Neural progenitor cell (in vitro differentiated cells): ENCODE results near the gene OSBP. TPM values are rescaled to one million over a fixed set of nuclear protein-coding genes. Genes with fewer than 3 reads are reported as not detected.

ENCODE experiments used
- DNase-seq: peaks from one replicate; pipeline ENCODE4 v3.0.0-alpha.2; 2016; ENCODE audit warnings: low spot score
- H2AFZ ChIP-seq: fragments of 200-600 bp; sonication (generic); replicated peaks from 2 replicates; pipeline ENCODE4 v1.6.1; 2016; ENCODE audit warnings: antibody characterized with exemption
- H3F3A ChIP-seq: fragments of 200-600 bp; sonication (generic); 2 replicates; pipeline ENCODE4 v1.6.1; 2016; ENCODE audit warnings: antibody characterized with exemption, low read depth
- H3K27ac ChIP-seq: fragments of 200-600 bp; sonication (generic); 2 replicates; pipeline ENCODE4 v1.5.1; 2016; ENCODE audit warnings: mild to moderate bottlenecking
- H3K27me3 ChIP-seq: fragments of 200-600 bp; sonication (generic); 2 replicates; pipeline ENCODE4 v1.6.1; 2016; ENCODE audit warnings: mild to moderate bottlenecking, moderate library complexity
- H3K36me3 ChIP-seq: fragments of 200-600 bp; sonication (generic); 2 replicates; pipeline ENCODE4 v1.5.1; 2016
- H3K4me1 ChIP-seq: fragments of 200-600 bp; sonication (generic); 2 replicates; pipeline ENCODE4 v1.6.1; 2016; ENCODE audit warnings: mixed run types
- H3K4me2 ChIP-seq: fragments of 200-600 bp; sonication (generic); 2 replicates; pipeline ENCODE4 v1.6.1; 2016
- H3K4me3 ChIP-seq: fragments of 200-600 bp; sonication (generic); 2 replicates; pipeline ENCODE4 v1.5.1; 2016
- H3K79me2 ChIP-seq: fragments of 200-600 bp; sonication (generic); 2 replicates; pipeline ENCODE4 v1.6.1; 2016; ENCODE audit warnings: low read depth
- H3K9ac ChIP-seq: fragments of 200-600 bp; sonication (generic); 2 replicates; pipeline ENCODE4 v1.6.1; 2016
- H3K9me3 ChIP-seq: fragments of 200-600 bp; sonication (generic); 2 replicates; pipeline ENCODE4 v1.5.1; 2016; ENCODE audit warnings: low read depth
- H4K20me1 ChIP-seq: fragments of 200-600 bp; sonication (generic); 2 replicates; pipeline ENCODE4 v1.6.1; 2016; ENCODE audit warnings: low read depth
- H3K27ac Mint-ChIP-seq: 3 replicates; pipeline ENCODE4 v1.8.0; 2021; ENCODE audit warnings: mixed read lengths
- H3K27me3 Mint-ChIP-seq: 2 replicates; pipeline ENCODE4 v1.8.0; 2022; ENCODE audit warnings: low read depth, mild to moderate bottlenecking, inconsistent platforms, moderate library complexity, mixed read lengths; ENCODE audit not compliant: insufficient read depth
- H3K36me3 Mint-ChIP-seq: 3 replicates; pipeline ENCODE4 v1.8.0; 2021; ENCODE audit warnings: mixed read lengths
- H3K4me1 Mint-ChIP-seq: 3 replicates; pipeline ENCODE4 v1.8.0; 2021; ENCODE audit warnings: mixed read lengths
- H3K4me3 Mint-ChIP-seq: 3 replicates; pipeline ENCODE4 v1.8.0; 2021; ENCODE audit warnings: mild to moderate bottlenecking, moderate library complexity, mixed read lengths
- H3K9me3 Mint-ChIP-seq: 3 replicates; pipeline ENCODE4 v1.8.0; 2020; ENCODE audit warnings: mixed read lengths
- EZH2 ChIP-seq: fragments of 200-600 bp; sonication (generic); IDR thresholded peaks from 2 replicates; pipeline ENCODE4 v1.6.1; 2017; ENCODE audit warnings: antibody characterized with exemption, mild to moderate bottlenecking, moderate library complexity
- EZH2phosphoT487 ChIP-seq: fragments of 200-600 bp; sonication (generic); IDR thresholded peaks from 2 replicates; pipeline ENCODE4 v1.6.1; 2017; ENCODE audit warnings: antibody characterized with exemption
- total RNA-seq: library from RNA; depleted of rRNA; stranded (reverse); fragments of >200 nt; gene quantifications from 2 replicates; pipeline ENCODE4 v1.2.3, GENCODE V29; 2015; ENCODE audit warnings: low replicate concordance
- TF ChIP-seq, protein P1 (sequence below): fragments of 200-600 bp; sonication (generic); IDR thresholded peaks from 2 replicates; pipeline ENCODE4 v1.5.1; 2017; ENCODE audit warnings: antibody characterized with exemption, mild to moderate bottlenecking

The OSBP gene
- total RNA-seq, 1 donor from 2014 or later: 22.7 TPM

GRCh38 chr11:59553323-59553722 is 62.3 kb downstream of the OSBP start:
- Histone ChIP-seq H3K27ac (no peak overlapping the region), H2AFZ (no peak overlapping the region), H3K4me2 (no peak overlapping the region), H3F3A (peaks cover 73% of the 10 kb centered on the region), H3K79me2 (no peaks in the 10 kb centered on the region), H3K9me3 (no peaks in the 10 kb centered on the region), H3K27me3 (no peaks in the 10 kb centered on the region), H3K4me1 (peaks cover 15% of the 10 kb centered on the region), H3K4me3 (no peak overlapping the region), H3K9ac (no peak overlapping the region), H4K20me1 (no peaks in the 10 kb centered on the region), H3K36me3 (no peaks in the 10 kb centered on the region)
- H3K27me3 Mint-ChIP-seq: peaks cover 38% of the 10 kb centered on the region
- H3K4me3 Mint-ChIP-seq: peak overlapping the region; percentile 77
- H3K36me3 Mint-ChIP-seq: peaks cover 4% of the 10 kb centered on the region
- H3K27ac Mint-ChIP-seq: no peak overlapping the region
- TF ChIP-seq EZH2phosphoT487: no peak
- TF ChIP-seq, protein P1, sequence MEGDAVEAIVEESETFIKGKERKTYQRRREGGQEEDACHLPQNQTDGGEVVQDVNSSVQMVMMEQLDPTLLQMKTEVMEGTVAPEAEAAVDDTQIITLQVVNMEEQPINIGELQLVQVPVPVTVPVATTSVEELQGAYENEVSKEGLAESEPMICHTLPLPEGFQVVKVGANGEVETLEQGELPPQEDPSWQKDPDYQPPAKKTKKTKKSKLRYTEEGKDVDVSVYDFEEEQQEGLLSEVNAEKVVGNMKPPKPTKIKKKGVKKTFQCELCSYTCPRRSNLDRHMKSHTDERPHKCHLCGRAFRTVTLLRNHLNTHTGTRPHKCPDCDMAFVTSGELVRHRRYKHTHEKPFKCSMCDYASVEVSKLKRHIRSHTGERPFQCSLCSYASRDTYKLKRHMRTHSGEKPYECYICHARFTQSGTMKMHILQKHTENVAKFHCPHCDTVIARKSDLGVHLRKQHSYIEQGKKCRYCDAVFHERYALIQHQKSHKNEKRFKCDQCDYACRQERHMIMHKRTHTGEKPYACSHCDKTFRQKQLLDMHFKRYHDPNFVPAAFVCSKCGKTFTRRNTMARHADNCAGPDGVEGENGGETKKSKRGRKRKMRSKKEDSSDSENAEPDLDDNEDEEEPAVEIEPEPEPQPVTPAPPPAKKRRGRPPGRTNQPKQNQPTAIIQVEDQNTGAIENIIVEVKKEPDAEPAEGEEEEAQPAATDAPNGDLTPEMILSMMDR: no peak
- no peak for TF ChIP-seq EZH2
- no peak for DNase-seq
- H3K9me3 Mint-ChIP-seq: peaks cover 10% of the 10 kb centered on the region
- H3K4me1 Mint-ChIP-seq: peaks cover 48% of the 10 kb centered on the region

- H3K79me2 ChIP-seq: no peaks in the 10 kb centered on the region
- DNase-seq: peak; percentile 9
- no peaks in the 10 kb centered on the region for H3K27me3 ChIP-seq
- no peak overlapping the region for H3K9ac ChIP-seq
- Mint-ChIP-seq H3K9me3 (peaks cover 10% of the 10 kb centered on the region), H3K4me1 (peaks cover 50% of the 10 kb centered on the region), H3K4me3 (peak overlapping the region; percentile 77), H3K36me3 (peaks cover 4% of the 10 kb centered on the region), H3K27me3 (peaks cover 36% of the 10 kb centered on the region), H3K27ac (no peak overlapping the region)
- H3K36me3 ChIP-seq: no peaks in the 10 kb centered on the region
- H3K4me3 ChIP-seq: peak overlapping the region; percentile 8
- H4K20me1 ChIP-seq: no peaks in the 10 kb centered on the region
- H3K4me2 ChIP-seq: peak overlapping the region; percentile 79
- peaks cover 73% of the 10 kb centered on the region for H3F3A ChIP-seq
- no peaks in the 10 kb centered on the region for H3K9me3 ChIP-seq
- H2AFZ ChIP-seq: no peak overlapping the region
- TF ChIP-seq, protein P1: no peak
- TF ChIP-seq EZH2phosphoT487 (no peak), EZH2 (no peak)
- no peak overlapping the region for H3K27ac ChIP-seq
- H3K4me1 ChIP-seq: peaks cover 19% of the 10 kb centered on the region
Observed at GRCh38 chr11:59552844-59553243, 62.7 kb downstream of the OSBP start.

DNA sequence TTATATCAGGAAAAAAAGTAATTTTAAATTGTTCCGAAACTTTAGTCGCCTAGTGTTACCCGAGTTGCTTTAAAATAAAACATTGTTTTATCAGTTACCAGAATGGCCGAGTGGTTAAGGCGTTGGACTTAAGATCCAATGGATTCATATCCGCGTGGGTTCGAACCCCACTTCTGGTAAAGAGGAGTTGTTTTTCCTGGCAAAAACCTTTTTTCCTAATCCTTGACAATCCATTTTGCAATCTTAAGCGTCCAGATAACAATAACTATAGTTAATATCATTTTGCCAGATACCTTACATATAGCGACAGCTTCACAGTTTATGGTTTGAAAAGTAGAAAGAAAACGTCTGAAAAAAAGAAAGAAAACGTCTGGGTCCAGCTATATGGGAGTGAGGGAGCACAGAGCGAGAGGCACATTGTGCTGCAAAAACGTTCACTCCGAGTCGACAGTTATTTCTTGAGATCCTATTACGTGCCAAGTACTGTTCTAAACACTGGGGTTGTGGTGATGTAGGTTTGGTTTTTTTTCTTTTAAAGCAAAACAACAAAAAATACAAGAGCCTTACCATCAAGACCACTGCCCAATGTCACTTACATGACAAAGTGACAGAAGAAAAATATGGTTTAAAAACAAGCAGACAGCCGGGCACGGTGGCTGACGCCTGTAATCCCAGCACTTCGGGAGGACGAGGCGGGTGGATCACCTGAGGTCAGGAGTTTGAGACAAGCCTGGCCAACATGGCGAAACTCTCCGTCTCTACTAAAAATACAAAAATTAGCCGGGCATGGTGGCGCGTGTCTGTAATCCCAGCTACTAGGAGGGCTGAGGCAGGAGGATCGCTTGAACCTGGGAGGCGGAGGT is 63.7 kb downstream of the OSBP start:
- TF ChIP-seq, protein P1: no peak
- no peak for TF ChIP-seq EZH2phosphoT487
- no peak for TF ChIP-seq EZH2
- Histone ChIP-seq H3K9ac (no peak overlapping the region), H3K36me3 (no peaks in the 10 kb centered on the region), H3K4me1 (peaks cover 22% of the 10 kb centered on the region), H3K27me3 (no peaks in the 10 kb centered on the region), H3K9me3 (no peaks in the 10 kb centered on the region), H4K20me1 (no peaks in the 10 kb centered on the region), H3K4me2 (peak overlapping the region; percentile 79), H3F3A (peaks cover 69% of the 10 kb centered on the region), H2AFZ (peak overlapping the region; percentile 71), H3K4me3 (peak overlapping the region; percentile 73), H3K27ac (no peak overlapping the region), H3K79me2 (no peaks in the 10 kb centered on the region)
- H3K4me3 Mint-ChIP-seq: peak overlapping the region; percentile 92
- DNase-seq: peak; percentile 74
- peaks cover 10% of the 10 kb centered on the region for H3K9me3 Mint-ChIP-seq
- H3K36me3 Mint-ChIP-seq: peaks cover 4% of the 10 kb centered on the region
- H3K27me3 Mint-ChIP-seq: peaks cover 34% of the 10 kb centered on the region
- H3K27ac Mint-ChIP-seq: peak overlapping the region; percentile 93
- H3K4me1 Mint-ChIP-seq: peaks cover 46% of the 10 kb centered on the region
